ENCODE measurements around the gene UBL7.

UBL7 gene

DNA sequence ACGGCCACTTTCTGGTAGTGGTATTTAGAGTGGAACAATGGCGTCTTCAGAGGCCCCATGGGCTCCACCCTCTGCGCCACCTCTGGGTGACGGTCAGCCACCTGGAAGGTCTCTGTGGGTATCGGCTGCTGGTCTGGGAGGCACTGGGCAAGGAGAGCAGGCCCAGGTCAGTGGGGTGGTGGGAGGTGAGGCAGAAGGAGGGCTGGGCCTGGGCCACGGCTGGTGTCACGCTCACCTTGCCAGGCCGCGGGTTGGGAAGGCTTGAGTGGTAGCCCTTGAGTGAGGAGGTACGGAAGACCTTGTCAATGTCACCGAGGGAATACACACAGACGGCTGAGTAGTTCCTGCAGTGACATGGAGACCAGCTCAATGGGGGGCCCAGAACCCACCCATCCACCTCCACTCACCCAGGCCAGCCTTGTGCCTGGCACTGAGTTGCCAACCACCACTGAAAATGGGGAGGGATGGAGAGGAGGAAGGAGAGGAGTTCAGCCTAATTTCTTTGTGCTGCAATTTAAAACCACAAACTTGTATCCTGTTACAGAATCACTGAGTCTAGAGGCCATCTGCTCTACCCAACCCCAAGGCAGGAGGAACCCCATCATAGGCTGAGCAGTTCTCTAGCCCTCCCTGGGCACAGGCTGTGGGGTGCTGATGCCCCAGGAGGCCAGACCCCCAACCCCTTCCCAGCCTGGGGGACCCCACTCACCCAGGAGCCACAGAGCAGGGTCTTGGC, 46.2 kb downstream of the UBL7 start:
- no peak for DNase-seq (ENCODE audit: low read depth, low spot score)
- no CpG with 5 or more reads among the region's 12 CpGs for WGBS (ENCODE audit: insufficient coverage, insufficient read length)
- H3K27me3 ChIP-seq (ENCODE audit: control insufficient read depth, insufficient read depth, low read length) = no peaks in the 10 kb centered on the region
- H3K4me1 ChIP-seq (ENCODE audit: control insufficient read depth, insufficient read depth, low read length) = no peaks in the 10 kb centered on the region
- peaks cover 3% of the 10 kb centered on the region; the same call in 1 of the 2 replicates for H3K36me3 ChIP-seq (ENCODE audit: control insufficient read depth, insufficient read depth, low read length)
- no peaks in the 10 kb centered on the region for H3K9me3 ChIP-seq (ENCODE audit: control insufficient read depth, insufficient read depth, low read length)
- no peak overlapping the region for H3K4me3 ChIP-seq (ENCODE audit: low read length)
- no peak overlapping the region for H3K27ac ChIP-seq (ENCODE audit: low read length)

- H3K27ac ChIP-seq (ENCODE audit: low read length) = no peak overlapping the region
- H3K36me3 ChIP-seq (ENCODE audit: control insufficient read depth, insufficient read depth, low read length) = peaks cover 3% of the 10 kb centered on the region; the same call in 1 of the 2 replicates
- DNase-seq (ENCODE audit: low read depth, low spot score) = no peak
- no peaks in the 10 kb centered on the region for H3K27me3 ChIP-seq (ENCODE audit: control insufficient read depth, insufficient read depth, low read length)
- no peaks in the 10 kb centered on the region for H3K4me1 ChIP-seq (ENCODE audit: control insufficient read depth, insufficient read depth, low read length)
- H3K9me3 ChIP-seq (ENCODE audit: control insufficient read depth, insufficient read depth, low read length) = no peaks in the 10 kb centered on the region
- WGBS (ENCODE audit: insufficient coverage, insufficient read length) = no CpG with 5 or more reads among the region's 5 CpGs
- no peak overlapping the region for H3K4me3 ChIP-seq (ENCODE audit: low read length)
These were observed 46.8 kb downstream of the UBL7 start for GRCh38 chr15:74414081-74414580.

GRCh38 chr15:74413350-74414080, 47.4 kb downstream of the UBL7 start:
- no peak overlapping the region for H3K27ac ChIP-seq (ENCODE audit: low read length)
- H3K4me1 ChIP-seq (ENCODE audit: control insufficient read depth, insufficient read depth, low read length) = no peaks in the 10 kb centered on the region
- H3K4me3 ChIP-seq (ENCODE audit: low read length) = no peak overlapping the region
- WGBS (ENCODE audit: insufficient coverage, insufficient read length) = no CpG with 5 or more reads among the region's 9 CpGs
- peaks cover 3% of the 10 kb centered on the region; the same call in 1 of the 2 replicates for H3K36me3 ChIP-seq (ENCODE audit: control insufficient read depth, insufficient read depth, low read length)
- no peaks in the 10 kb centered on the region for H3K9me3 ChIP-seq (ENCODE audit: control insufficient read depth, insufficient read depth, low read length)
- DNase-seq (ENCODE audit: low read depth, low spot score) = no peak
- H3K27me3 ChIP-seq (ENCODE audit: control insufficient read depth, insufficient read depth, low read length) = no peaks in the 10 kb centered on the region

DNA sequence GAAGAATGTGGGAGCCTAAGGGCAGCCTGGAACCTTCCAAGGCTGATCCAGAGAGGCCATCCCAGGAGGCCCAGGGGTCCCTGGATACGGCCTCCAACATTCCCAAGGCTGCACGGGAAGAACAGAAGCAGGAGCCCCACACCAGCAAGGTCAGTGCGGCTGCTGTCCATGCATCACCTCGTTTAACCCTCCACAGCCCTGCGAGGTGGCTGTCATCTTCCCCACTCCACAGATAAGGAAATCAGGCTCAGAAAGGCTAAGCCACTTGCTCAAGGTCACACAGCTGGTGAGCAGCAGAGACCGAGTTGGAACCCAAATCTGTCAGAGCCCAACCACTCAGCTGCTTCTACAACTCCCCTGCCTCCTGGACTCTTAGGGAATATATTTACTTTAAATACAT, 48.8 kb downstream of the UBL7 start:
- H3K36me3 ChIP-seq (ENCODE audit: control insufficient read depth, insufficient read depth, low read length) = peaks cover 3% of the 10 kb centered on the region; the same call in 1 of the 2 replicates
- no peak for DNase-seq (ENCODE audit: low read depth, low spot score)
- H3K4me1 ChIP-seq (ENCODE audit: control insufficient read depth, insufficient read depth, low read length) = no peaks in the 10 kb centered on the region
- H3K27ac ChIP-seq (ENCODE audit: low read length) = no peak overlapping the region
- WGBS (ENCODE audit: insufficient coverage, insufficient read length) = no CpG with 5 or more reads among the region's 6 CpGs
- H3K27me3 ChIP-seq (ENCODE audit: control insufficient read depth, insufficient read depth, low read length) = no peaks in the 10 kb centered on the region
- H3K9me3 ChIP-seq (ENCODE audit: control insufficient read depth, insufficient read depth, low read length) = no peaks in the 10 kb centered on the region
- H3K4me3 ChIP-seq (ENCODE audit: low read length) = no peak overlapping the region

GRCh38 chr15:74411686-74412085, 49.3 kb downstream of the UBL7 start:
- Histone ChIP-seq H3K36me3 (ENCODE audit: control insufficient read depth, insufficient read depth, low read length) (peaks cover 3% of the 10 kb centered on the region; the same call in 1 of the 2 replicates), H3K27ac (ENCODE audit: low read length) (no peak overlapping the region), H3K4me1 (ENCODE audit: control insufficient read depth, insufficient read depth, low read length) (no peaks in the 10 kb centered on the region)

DNA sequence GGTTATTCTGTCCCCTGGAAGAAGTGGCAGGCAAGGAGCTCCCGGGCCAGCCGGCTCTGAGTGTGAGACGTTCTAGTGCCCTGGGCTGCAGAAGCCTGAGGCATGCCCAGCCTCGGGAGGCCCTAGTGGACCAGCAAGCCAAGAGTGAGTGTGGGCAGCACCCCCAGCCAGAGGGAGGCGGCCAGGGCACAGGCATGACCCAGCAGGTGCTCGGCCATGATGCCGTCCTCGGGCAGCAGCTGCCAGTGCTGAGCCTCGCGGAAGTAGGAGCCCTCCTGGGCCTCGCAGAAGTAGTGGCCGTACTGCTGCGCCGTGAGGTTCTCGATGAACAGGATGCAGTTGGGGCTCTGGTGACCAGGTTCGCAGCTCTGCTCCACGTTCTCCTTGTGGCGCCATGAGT, 50.5 kb downstream of the UBL7 start:
- no CpG with 5 or more reads among the region's 18 CpGs for WGBS (ENCODE audit: insufficient coverage, insufficient read length)
- H3K9me3 ChIP-seq (ENCODE audit: control insufficient read depth, insufficient read depth, low read length) = no peaks in the 10 kb centered on the region
- H3K27ac ChIP-seq (ENCODE audit: low read length) = no peak overlapping the region
- no peaks in the 10 kb centered on the region for H3K27me3 ChIP-seq (ENCODE audit: control insufficient read depth, insufficient read depth, low read length)
- DNase-seq (ENCODE audit: low read depth, low spot score) = no peak
- no peaks in the 10 kb centered on the region for H3K36me3 ChIP-seq (ENCODE audit: control insufficient read depth, insufficient read depth, low read length)
- no peak overlapping the region for H3K4me3 ChIP-seq (ENCODE audit: low read length)
- H3K4me1 ChIP-seq (ENCODE audit: control insufficient read depth, insufficient read depth, low read length) = no peaks in the 10 kb centered on the region

More at GRCh38 chr15:74411686-74412085, 49.3 kb downstream of the UBL7 start:
- DNase-seq (ENCODE audit: low read depth, low spot score) = no peak
- no CpG with 5 or more reads among the region's 12 CpGs for WGBS (ENCODE audit: insufficient coverage, insufficient read length)
- no peaks in the 10 kb centered on the region for H3K9me3 ChIP-seq (ENCODE audit: control insufficient read depth, insufficient read depth, low read length)
- no peak overlapping the region for H3K4me3 ChIP-seq (ENCODE audit: low read length)
- no peaks in the 10 kb centered on the region for H3K27me3 ChIP-seq (ENCODE audit: control insufficient read depth, insufficient read depth, low read length)

DNA sequence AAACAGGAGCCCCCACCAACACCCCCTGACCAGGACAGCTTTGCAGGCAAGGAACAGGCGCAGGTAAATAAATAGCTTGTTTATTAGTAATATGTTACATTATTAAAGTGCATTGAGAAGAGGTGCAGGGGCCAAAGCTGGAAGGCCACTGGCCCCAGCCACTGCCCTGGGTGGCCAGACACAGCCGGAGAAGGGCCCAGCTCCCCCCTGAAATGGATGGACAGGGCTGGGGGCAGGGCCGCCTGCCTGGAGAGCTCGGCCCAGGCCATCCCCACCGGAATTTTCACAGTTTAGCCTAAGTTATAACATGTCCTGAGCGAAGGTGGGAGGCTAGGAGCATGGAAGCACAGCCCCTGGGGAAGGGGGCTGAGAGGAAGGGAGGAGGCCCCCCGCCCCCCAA, 51.7 kb downstream of the UBL7 start:
- no peaks in the 10 kb centered on the region for H3K4me1 ChIP-seq (ENCODE audit: control insufficient read depth, insufficient read depth, low read length)
- H3K27me3 ChIP-seq (ENCODE audit: control insufficient read depth, insufficient read depth, low read length) = no peaks in the 10 kb centered on the region
- H3K36me3 ChIP-seq (ENCODE audit: control insufficient read depth, insufficient read depth, low read length) = no peaks in the 10 kb centered on the region
- H3K27ac ChIP-seq (ENCODE audit: low read length) = no peak overlapping the region
- no peaks in the 10 kb centered on the region for H3K9me3 ChIP-seq (ENCODE audit: control insufficient read depth, insufficient read depth, low read length)
- WGBS (ENCODE audit: insufficient coverage, insufficient read length) = no CpG with 5 or more reads among the region's 7 CpGs
- DNase-seq (ENCODE audit: low read depth, low spot score) = no peak
- no peak overlapping the region for H3K4me3 ChIP-seq (ENCODE audit: low read length)

DNA sequence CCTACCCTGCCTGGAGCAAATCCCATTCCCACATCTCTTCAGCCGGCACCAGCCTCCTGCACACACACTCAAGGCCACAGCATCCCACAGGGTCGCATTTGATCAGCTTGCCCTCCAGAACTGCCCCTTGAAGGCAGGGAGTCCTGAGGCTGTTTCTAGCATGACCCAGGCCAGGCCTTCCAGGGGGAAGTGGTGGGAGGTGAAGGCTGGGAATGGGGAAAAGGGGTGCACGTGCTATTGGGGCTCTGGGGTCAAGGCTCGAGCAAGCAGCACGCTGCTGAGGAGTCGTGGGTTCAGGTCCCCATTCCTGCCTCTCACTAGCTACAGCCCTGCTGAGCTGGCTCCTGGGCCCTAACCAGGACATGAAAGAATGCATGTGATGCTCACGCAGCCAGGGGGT, 52.1 kb downstream of the UBL7 start:
- WGBS (ENCODE audit: insufficient coverage, insufficient read length) = no CpG with 5 or more reads among the region's 7 CpGs
- no peaks in the 10 kb centered on the region for H3K4me1 ChIP-seq (ENCODE audit: control insufficient read depth, insufficient read depth, low read length)
- H3K27me3 ChIP-seq (ENCODE audit: control insufficient read depth, insufficient read depth, low read length) = no peaks in the 10 kb centered on the region
- no peaks in the 10 kb centered on the region for H3K36me3 ChIP-seq (ENCODE audit: control insufficient read depth, insufficient read depth, low read length)
- no peak overlapping the region for H3K4me3 ChIP-seq (ENCODE audit: low read length)
- no peaks in the 10 kb centered on the region for H3K9me3 ChIP-seq (ENCODE audit: control insufficient read depth, insufficient read depth, low read length)
- H3K27ac ChIP-seq (ENCODE audit: low read length) = no peak overlapping the region
- DNase-seq (ENCODE audit: low read depth, low spot score) = no peak

DNA sequence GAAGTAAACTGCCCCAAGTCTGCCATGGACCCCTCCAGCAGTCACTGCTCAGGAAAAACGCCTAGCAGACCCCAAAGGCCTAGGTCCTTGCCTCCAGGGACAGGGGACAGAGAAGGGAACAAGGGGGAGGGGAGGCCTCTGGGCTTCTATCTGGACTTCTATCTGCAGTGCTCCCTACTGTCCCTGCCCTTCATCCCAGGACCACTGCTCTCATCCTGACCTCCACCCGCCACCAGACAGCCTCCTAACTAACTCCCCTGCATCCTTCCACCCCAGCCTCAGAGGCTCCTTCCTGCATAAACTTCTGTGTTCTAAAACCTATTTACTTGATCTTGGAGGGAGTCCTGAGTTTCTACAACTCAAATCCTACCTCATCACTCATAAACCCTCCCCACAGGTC, 52.6 kb downstream of the UBL7 start:
- no peak overlapping the region for H3K27ac ChIP-seq (ENCODE audit: low read length)
- no peaks in the 10 kb centered on the region for H3K27me3 ChIP-seq (ENCODE audit: control insufficient read depth, insufficient read depth, low read length)

GRCh38 chr15:74406992-74407705, 53.8 kb downstream of the UBL7 start:
- no peak for DNase-seq (ENCODE audit: low read depth, low spot score)
- Histone ChIP-seq H3K4me1 (ENCODE audit: control insufficient read depth, insufficient read depth, low read length) (no peaks in the 10 kb centered on the region; the same call in 1 of the 2 replicates), H3K27ac (ENCODE audit: low read length) (no peak overlapping the region), H3K4me3 (ENCODE audit: low read length) (no peak overlapping the region), H3K36me3 (ENCODE audit: control insufficient read depth, insufficient read depth, low read length) (no peaks in the 10 kb centered on the region), H3K27me3 (ENCODE audit: control insufficient read depth, insufficient read depth, low read length) (no peaks in the 10 kb centered on the region), H3K9me3 (ENCODE audit: control insufficient read depth, insufficient read depth, low read length) (no peaks in the 10 kb centered on the region)
- WGBS (ENCODE audit: insufficient coverage, insufficient read length) = no CpG with 5 or more reads among the region's 12 CpGs

More for the DNA sequence above, 52.6 kb downstream of the UBL7 start:
- H3K4me3 ChIP-seq (ENCODE audit: low read length) = no peak overlapping the region
- no peaks in the 10 kb centered on the region for H3K36me3 ChIP-seq (ENCODE audit: control insufficient read depth, insufficient read depth, low read length)
- WGBS (ENCODE audit: insufficient coverage, insufficient read length) = no CpG with 5 or more reads among the region's 2 CpGs
- DNase-seq (ENCODE audit: low read depth, low spot score) = no peak
- no peaks in the 10 kb centered on the region; the same call in 1 of the 2 replicates for H3K4me1 ChIP-seq (ENCODE audit: control insufficient read depth, insufficient read depth, low read length)
- no peaks in the 10 kb centered on the region for H3K9me3 ChIP-seq (ENCODE audit: control insufficient read depth, insufficient read depth, low read length)
